Muscle of leg (tissue), 11 donors: ENCODE results near the gene PLBD2. TPM values are rescaled to one million over a fixed set of nuclear protein-coding genes. Genes with fewer than 3 reads are reported as not detected.
A peak's percentile ranks its signal among the peaks of the same experiment; 100 is the strongest.

Experiments
- DNase-seq: peaks from one replicate; pipeline ENCODE4 v3.0.0; 2013
- H3K27ac ChIP-seq: one replicate; pipeline ENCODE4 v1.5.1; 2013; ENCODE audit warnings: mild to moderate bottlenecking, low read length, control low read depth
- H3K27me3 ChIP-seq: one replicate; pipeline ENCODE4 v1.6.1; 2013; ENCODE audit warnings: low read length; ENCODE audit not compliant: control insufficient read depth, insufficient read depth
- H3K36me3 ChIP-seq: one replicate; pipeline ENCODE4 v1.6.1; 2013; ENCODE audit warnings: low read length; ENCODE audit not compliant: control insufficient read depth, insufficient read depth
- H3K4me1 ChIP-seq: one replicate; pipeline ENCODE4 v1.6.1; 2013; ENCODE audit warnings: low read length; ENCODE audit not compliant: control insufficient read depth, insufficient read depth
- H3K4me3 ChIP-seq: one replicate; pipeline ENCODE4 v1.5.1; 2013; ENCODE audit warnings: low read length, control low read depth
- H3K9me3 ChIP-seq: replicated peaks from 2 replicates; pipeline ENCODE4 v1.6.1; 2013; ENCODE audit warnings: low read depth, low read length; ENCODE audit not compliant: control insufficient read depth
- WGBS: methylation state at CpG from one replicate; pipeline ENCODE4 v1.1.5; 2013; ENCODE audit warnings: missing lambda C conversion rate; ENCODE audit not compliant: insufficient coverage; 5-methylcytosine and 5-hydroxymethylcytosine counted together
- polyA plus RNA-seq, 8 donors: library from polyadenylated mRNA; unstranded; fragments of 120-200 nt; gene quantifications; one replicate each; pipeline versions ENCODE4 v1.2.1 to v1.2.3, GENCODE V29; 2013; ENCODE audit warnings: inconsistent platforms in 1 of 8, low replicate concordance in 1 of 8; ENCODE audit not compliant: insufficient read length in 8 of 8, insufficient read depth in 1 of 8
- total RNA-seq: library from RNA; stranded (reverse); fragments of 120-200 nt; gene quantifications from one replicate; pipeline ENCODE4 v1.2.4, GENCODE V29; 2013

The PLBD2 gene
- total and polyA plus RNA-seq, 9 donors: 5.4 to 15.4 (median 13.8) TPM

- peak; percentile 26 for DNase-seq
- Histone ChIP-seq H3K4me1 (no peaks in the 10 kb centered on the region), H3K9me3 (no peaks in the 10 kb centered on the region), H3K27ac (no peak overlapping the region), H3K4me3 (no peak overlapping the region), H3K27me3 (peaks cover 8% of the 10 kb centered on the region), H3K36me3 (no peaks in the 10 kb centered on the region)
- WGBS: 30% methylated on average over 7 of the region's 8 CpGs
Observed at GRCh38 chr12:113439606-113440030, 81.2 kb downstream of the PLBD2 start.

GRCh38 chr12:113440336-113440735, 81.9 kb downstream of the PLBD2 start:
- Histone ChIP-seq H3K27ac (no peak overlapping the region), H3K27me3 (peaks cover 11% of the 10 kb centered on the region), H3K9me3 (no peaks in the 10 kb centered on the region), H3K36me3 (no peaks in the 10 kb centered on the region), H3K4me3 (no peak overlapping the region), H3K4me1 (no peaks in the 10 kb centered on the region)
- no peak for DNase-seq
- 65% methylated on average over 6 of the region's 7 CpGs for WGBS

Other genes starting within 250 kb of the PLBD2 start
- 0.04 TPM for gene RASAL1, start 222.8 kb upstream of the PLBD2 start, total RNA-seq
- gene RASAL1, start 222.8 kb upstream of the PLBD2 start, polyA plus RNA-seq: under 1 TPM in 6 of 8 donors, not detected in 2; 0.04 to 0.17 (median 0.09) TPM
- gene CFAP73, start 208.9 kb upstream of the PLBD2 start, total RNA-seq: not detected
- gene CFAP73, start 208.9 kb upstream of the PLBD2 start, polyA plus RNA-seq: under 1 TPM in 6 of 8 donors, not detected in 2; 0.16 to 0.47 (median 0.18) TPM
- gene DDX54, start 173.1 kb upstream of the PLBD2 start, total RNA-seq: 20.7 TPM
- 10 to 100 TPM; 63.1 to 80.8 (median 73.2) TPM for gene DDX54, start 173.1 kb upstream of the PLBD2 start, polyA plus RNA-seq
- gene RITA1, start 172.9 kb upstream of the PLBD2 start, total RNA-seq: 12.7 TPM
- 10 to 100 TPM in 4 of 8 donors, 1 to 10 TPM in 4; 9.3 to 11.7 (median 10.0) TPM for gene RITA1, start 172.9 kb upstream of the PLBD2 start, polyA plus RNA-seq
- 17.1 TPM for gene TPCN1, start 137.1 kb upstream of the PLBD2 start, total RNA-seq
- 10 to 100 TPM; 20.0 to 46.1 (median 34.0) TPM for gene TPCN1, start 137.1 kb upstream of the PLBD2 start, polyA plus RNA-seq
- 8.0 TPM for gene SLC8B1, start 23.5 kb upstream of the PLBD2 start, total RNA-seq
- 10 to 100 TPM in 7 of 8 donors, 1 to 10 TPM in 1; 9.6 to 24.2 (median 13.5) TPM for gene SLC8B1, start 23.5 kb upstream of the PLBD2 start, polyA plus RNA-seq
- not detected for gene SDS, start 45.3 kb downstream of the PLBD2 start, total RNA-seq
- under 1 TPM in 5 of 8 donors, not detected in 3; 0.09 to 0.32 (median 0.13) TPM for gene SDS, start 45.3 kb downstream of the PLBD2 start, polyA plus RNA-seq
- gene SDSL, start 63.8 kb downstream of the PLBD2 start, total RNA-seq: 0.53 TPM
- 1 to 10 TPM in 6 of 8 donors, under 1 TPM in 2; 0.73 to 3.3 (median 1.3) TPM for gene SDSL, start 63.8 kb downstream of the PLBD2 start, polyA plus RNA-seq
- not detected for gene LHX5, start 113.3 kb downstream of the PLBD2 start, total RNA-seq
- gene LHX5, start 113.3 kb downstream of the PLBD2 start, polyA plus RNA-seq: not detected